GM23248 (cell line): ENCODE data around the gene ORM2. TPM values are rescaled to one million over a fixed set of nuclear protein-coding genes. Genes with fewer than 3 reads are reported as not detected.
A peak's percentile ranks its signal among the peaks of the same experiment; 100 is the strongest.

Experiments
- DNase-seq: peaks from one replicate; pipeline ENCODE4 v3.0.0-alpha.2; 2015
- H2AFZ ChIP-seq: fragments of 200-600 bp; sonication (generic); 2 replicates; pipeline ENCODE4 v1.6.1; 2016; ENCODE audit warnings: antibody characterized with exemption
- H3F3A ChIP-seq: fragments of 200-600 bp; sonication (generic); 2 replicates; pipeline ENCODE4 v1.6.1; 2016; ENCODE audit warnings: mild to moderate bottlenecking, antibody characterized with exemption, mixed run types; ENCODE audit not compliant: insufficient read depth
- H3K27ac ChIP-seq: fragments of 200-600 bp; sonication (generic); 2 replicates; pipeline ENCODE4 v1.5.1; 2016; ENCODE audit warnings: mild to moderate bottlenecking
- H3K27me3 ChIP-seq: fragments of 200-600 bp; sonication (generic); replicated peaks from 2 replicates; pipeline ENCODE4 v1.6.1; 2016; ENCODE audit warnings: mild to moderate bottlenecking; ENCODE audit not compliant: insufficient read depth
- H3K36me3 ChIP-seq: fragments of 200-600 bp; sonication (generic); 2 replicates; pipeline ENCODE4 v1.6.1; 2016; ENCODE audit warnings: low read depth, mild to moderate bottlenecking
- H3K4me1 ChIP-seq: fragments of 200-600 bp; sonication (generic); 2 replicates; pipeline ENCODE4 v1.6.1; 2016; ENCODE audit warnings: mild to moderate bottlenecking; ENCODE audit not compliant: insufficient read depth
- H3K4me2 ChIP-seq: fragments of 200-600 bp; sonication (generic); one replicate; pipeline ENCODE4 v1.6.1; 2016; ENCODE audit warnings: mild to moderate bottlenecking; ENCODE audit not compliant: unreplicated experiment
- H3K4me3 ChIP-seq: fragments of 200-600 bp; sonication (generic); 2 replicates; pipeline ENCODE4 v1.5.1; 2016; ENCODE audit warnings: mild to moderate bottlenecking
- H3K79me2 ChIP-seq: fragments of 200-600 bp; sonication (generic); 2 replicates; pipeline ENCODE4 v1.6.1; 2016; ENCODE audit warnings: mild to moderate bottlenecking; ENCODE audit not compliant: insufficient read depth
- H3K9ac ChIP-seq: fragments of 200-600 bp; sonication (generic); 2 replicates; pipeline ENCODE4 v1.6.1; 2016; ENCODE audit warnings: mild to moderate bottlenecking
- H3K9me2 ChIP-seq: fragments of 200-600 bp; sonication (generic); 2 replicates; pipeline ENCODE4 v1.6.1; 2016; ENCODE audit warnings: mixed run types, mild to moderate bottlenecking, moderate library complexity; ENCODE audit not compliant: insufficient read depth
- H3K9me3 ChIP-seq: fragments of 200-600 bp; sonication (generic); one replicate; pipeline ENCODE4 v1.6.1; 2017; ENCODE audit warnings: low read depth
- H4K20me1 ChIP-seq: fragments of 200-600 bp; sonication (generic); 2 replicates; pipeline ENCODE4 v1.6.0; 2016; ENCODE audit not compliant: insufficient read depth
- EZH2 ChIP-seq: fragments of 200-600 bp; sonication (generic); IDR thresholded peaks from 2 replicates; pipeline ENCODE4 v1.6.1; 2018; ENCODE audit warnings: antibody characterized with exemption, mild to moderate bottlenecking; ENCODE audit not compliant: insufficient read depth, poor library complexity, severe bottlenecking
- EZH2phosphoT487 ChIP-seq: fragments of 200-600 bp; sonication (generic); IDR thresholded peaks from 2 replicates; pipeline ENCODE4 v1.6.1; 2018; ENCODE audit warnings: antibody characterized with exemption, moderate library complexity, mild to moderate bottlenecking, low read depth; ENCODE audit not compliant: insufficient read depth
- WGBS, 2 experiments: methylation state at CpG; one replicate each; pipeline ENCODE4 v1.1.6; 2015 to 2017; ENCODE audit warnings: low lambda C conversion rate in 2 of 2, low coverage in 1 of 2; ENCODE audit errors: missing lambda C conversion rate in 2 of 2; 5-methylcytosine and 5-hydroxymethylcytosine counted together
- in situ Hi-C: fragments of 300-500 bp; cut with MboI; formaldehyde crosslinking; loops from 2 replicates; pipeline ENCODE4 v1.15.0; 2020
- polyA plus RNA-seq: library from polyadenylated mRNA; unstranded; fragments of >200 nt; fragmentation: Nextera tagmentation; extraction: Ambion mirVana; gene quantifications from 2 replicates; pipeline ENCODE4 v1.2.1, GENCODE V29; 2016
- total RNA-seq: library from RNA; depleted of rRNA; stranded (reverse); fragments of >200 nt; shearing (Covaris generic); gene quantifications from 2 replicates; pipeline ENCODE4 v1.2.3, GENCODE V29; 2014

ORM2 gene
- total and polyA plus RNA-seq, 2 experiments from 2014 or later, result not detected

DNA sequence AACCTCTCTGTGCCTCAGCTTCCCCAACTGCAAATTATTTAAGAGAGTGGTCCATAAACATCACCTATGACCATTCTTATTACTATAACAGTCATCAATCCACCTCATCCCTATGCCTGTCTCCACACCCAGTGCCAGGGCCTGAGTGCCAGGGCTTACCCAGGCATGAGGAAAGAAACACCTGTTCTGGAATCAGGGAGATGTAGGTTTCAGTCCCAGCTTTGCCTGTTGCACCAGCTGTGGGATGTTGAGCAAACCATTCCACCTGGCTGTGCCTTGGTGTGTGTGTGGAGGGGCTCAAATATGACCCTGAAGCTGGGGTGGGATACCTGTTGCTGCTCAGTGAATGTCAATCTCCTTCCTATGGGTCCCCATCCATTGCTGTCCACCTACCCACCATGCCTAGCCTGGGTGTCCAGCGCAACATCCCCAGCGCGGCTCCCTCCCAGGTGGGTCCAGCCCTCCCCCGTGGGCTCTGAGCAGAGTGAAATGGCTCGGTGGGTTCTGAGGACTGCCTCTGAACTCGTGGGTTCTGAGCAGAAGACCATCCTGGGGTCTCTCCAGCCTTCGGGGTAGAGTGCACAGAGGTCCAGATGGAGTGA is 41.8 kb downstream of the ORM2 start:
- H3F3A ChIP-seq, result peaks cover 13% of the 10 kb centered on the region; the same call in 1 of the 2 replicates
- peaks cover 7% of the 10 kb centered on the region; the same call in 1 of the 2 replicates for H3K4me1 ChIP-seq
- no peak overlapping the region for H3K4me2 ChIP-seq
- H3K27me3 ChIP-seq, result no peaks in the 10 kb centered on the region
- no peak for TF ChIP-seq EZH2
- H3K27ac ChIP-seq, result no peak overlapping the region
- no peaks in the 10 kb centered on the region for H4K20me1 ChIP-seq
- in situ Hi-C loops, result no loop called here
- H3K36me3 ChIP-seq, result no peaks in the 10 kb centered on the region
- DNase-seq, result no peak
- H3K9ac ChIP-seq, result no peak overlapping the region
- 91% methylated on average over 7 of the region's 7 CpGs for WGBS, 2 experiments
- no peaks in the 10 kb centered on the region for H3K9me3 ChIP-seq
- H3K79me2 ChIP-seq, result no peaks in the 10 kb centered on the region
- H3K4me3 ChIP-seq, result no peak overlapping the region
- no peak overlapping the region for H2AFZ ChIP-seq
- no peaks in the 10 kb centered on the region for H3K9me2 ChIP-seq

DNA sequence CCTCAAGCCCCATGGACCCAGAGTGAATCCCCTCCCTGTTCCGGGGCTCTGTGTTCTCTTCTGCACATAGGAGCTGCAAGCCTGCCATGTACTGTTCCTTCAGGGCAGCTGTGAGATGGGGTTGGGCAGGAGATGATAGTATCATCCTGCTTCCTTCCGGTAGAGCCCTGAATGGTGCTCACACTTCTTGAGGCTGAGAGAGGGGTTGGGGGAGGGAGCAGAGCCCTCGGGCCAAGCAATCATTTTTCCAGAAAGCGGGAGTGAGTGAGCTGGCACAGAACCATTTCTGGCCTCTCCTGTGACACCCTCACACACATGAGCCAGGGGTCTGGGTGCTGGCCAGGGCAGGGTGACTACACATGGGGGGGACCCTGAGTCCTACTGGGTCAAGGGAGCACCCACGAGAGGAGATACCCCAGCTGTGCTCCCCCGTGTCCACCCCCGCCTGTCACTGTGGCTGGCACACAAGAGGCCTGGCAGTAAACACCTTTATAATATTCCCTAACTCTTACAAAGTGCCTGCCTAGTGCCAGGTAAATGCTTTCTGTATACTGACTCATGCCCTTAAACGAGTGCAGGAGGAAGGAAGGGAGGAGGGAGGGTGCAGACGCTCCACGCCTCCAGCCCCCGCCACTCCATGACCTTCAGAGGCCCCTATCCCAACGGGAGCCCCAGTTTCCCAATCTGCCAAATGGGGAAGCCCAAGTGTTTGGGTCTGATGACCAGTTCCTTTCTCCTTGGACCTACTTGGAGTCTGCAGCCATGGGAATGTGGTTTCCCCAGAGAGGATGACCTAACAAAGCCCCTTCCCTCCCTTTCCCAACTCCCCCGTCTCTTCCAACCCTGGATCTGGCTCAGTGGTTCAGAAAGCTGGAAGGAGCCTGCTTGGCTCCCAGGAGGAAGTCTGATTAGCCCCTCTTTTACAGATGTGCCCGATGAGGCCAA is 42.6 kb downstream of the ORM2 start:
- no peaks in the 10 kb centered on the region for H3K4me1 ChIP-seq
- TF ChIP-seq EZH2 (no peak), EZH2phosphoT487 (no peak)
- no peaks in the 10 kb centered on the region for H3K27me3 ChIP-seq
- no peak overlapping the region for H3K27ac ChIP-seq
- in situ Hi-C loops, result no loop called here
- 0 out of 2 replicates have a peak, but pooled peaks cover 5% of the 10 kb centered on the region for H3F3A ChIP-seq
- WGBS, 2 experiments, result 69 to 73% methylated on average over 14 of the region's 14 CpGs
- H3K4me2 ChIP-seq, result no peak overlapping the region
- H3K79me2 ChIP-seq, result no peaks in the 10 kb centered on the region
- H3K4me3 ChIP-seq, result no peak overlapping the region
- no peak overlapping the region for H2AFZ ChIP-seq
- H3K9me2 ChIP-seq, result no peaks in the 10 kb centered on the region
- H3K9ac ChIP-seq, result no peak overlapping the region
- H3K36me3 ChIP-seq, result no peaks in the 10 kb centered on the region
- no peaks in the 10 kb centered on the region for H3K9me3 ChIP-seq
- H4K20me1 ChIP-seq, result no peaks in the 10 kb centered on the region
- DNase-seq, result peak; percentile 13

DNA sequence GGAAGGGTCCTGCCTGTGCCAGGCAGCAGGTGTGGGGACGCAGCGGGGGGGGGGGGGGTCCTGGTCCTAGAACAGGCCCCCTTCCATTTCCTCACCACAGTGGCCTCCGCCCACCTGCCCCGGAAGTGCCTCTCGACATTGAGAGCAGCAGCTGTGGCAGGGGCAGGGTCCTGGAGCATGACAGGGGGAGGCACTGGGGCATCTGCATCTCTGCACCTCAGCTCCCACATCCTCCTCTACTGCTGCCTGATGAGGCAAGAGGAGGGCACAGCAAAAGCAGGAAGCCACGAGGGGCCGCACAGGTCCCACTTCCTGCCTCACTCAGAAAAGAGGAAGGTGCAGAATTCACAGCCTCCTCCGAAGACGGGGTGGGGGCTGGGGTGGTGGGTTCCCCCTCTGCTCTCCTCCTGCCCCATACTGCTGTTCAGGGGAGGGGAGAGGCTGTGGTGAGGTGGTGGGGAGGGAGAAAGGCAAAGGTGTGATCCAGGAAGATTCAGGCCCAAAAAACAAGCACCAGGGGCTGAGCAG is 43.3 kb downstream of the ORM2 start:
- no peaks in the 10 kb centered on the region for H3K9me3 ChIP-seq
- H3K4me3 ChIP-seq, result no peak overlapping the region
- no peak overlapping the region for H3K4me2 ChIP-seq
- H3F3A ChIP-seq, result 0 out of 2 replicates have a peak, but pooled peaks cover 4% of the 10 kb centered on the region
- no peaks in the 10 kb centered on the region for H3K27me3 ChIP-seq
- DNase-seq, result no peak
- H3K27ac ChIP-seq, result no peak overlapping the region
- H3K79me2 ChIP-seq, result no peaks in the 10 kb centered on the region
- H3K9me2 ChIP-seq, result no peaks in the 10 kb centered on the region
- H3K9ac ChIP-seq, result no peak overlapping the region
- TF ChIP-seq EZH2phosphoT487 (no peak), EZH2 (no peak)
- WGBS, 2 experiments, result 75 to 86% methylated on average over 6 to 9 of the region's 9 CpGs
- no peaks in the 10 kb centered on the region for H4K20me1 ChIP-seq
- in situ Hi-C loops, result no loop called here
- H3K4me1 ChIP-seq, result no peaks in the 10 kb centered on the region
- no peak overlapping the region for H2AFZ ChIP-seq
- H3K36me3 ChIP-seq, result no peaks in the 10 kb centered on the region

DNA sequence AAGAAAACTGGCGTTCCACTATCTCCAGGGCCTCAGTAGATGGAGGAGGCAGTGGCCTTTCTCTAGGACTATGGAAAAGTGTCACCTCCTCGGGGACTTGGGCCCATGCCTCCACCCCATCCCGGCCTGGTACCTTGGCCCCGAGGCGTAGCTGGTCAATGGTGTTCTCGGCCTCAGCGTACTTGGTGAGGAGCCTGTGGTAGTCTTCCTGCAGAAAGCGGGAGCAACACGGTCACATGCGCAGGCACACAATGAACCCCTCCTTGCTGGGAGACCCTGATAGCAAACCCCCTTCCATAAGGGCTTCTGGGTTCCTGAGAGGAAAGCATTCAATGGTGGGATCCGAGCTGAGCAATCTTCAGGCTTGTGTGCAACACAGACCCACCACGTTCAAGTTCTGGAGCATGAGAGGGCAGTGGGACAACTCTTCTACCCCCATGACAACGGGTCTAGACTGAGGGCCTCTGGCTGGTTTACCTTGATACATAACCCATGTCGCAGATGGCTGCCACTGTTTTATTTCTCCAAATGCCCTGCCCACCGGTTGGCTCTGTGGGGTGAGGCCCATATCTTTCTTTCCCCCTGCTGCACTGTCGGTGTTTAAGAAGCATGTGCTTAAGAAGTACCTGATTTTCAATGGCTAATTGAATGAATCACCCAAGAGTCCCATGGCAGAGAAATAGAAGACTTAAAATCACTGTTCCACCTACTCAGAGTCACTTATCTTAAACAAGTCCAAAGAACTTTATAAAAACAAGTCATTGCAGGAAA is 44.5 kb downstream of the ORM2 start:
- H3K4me1 ChIP-seq, result no peaks in the 10 kb centered on the region
- H3K36me3 ChIP-seq, result no peaks in the 10 kb centered on the region
- no peak overlapping the region for H2AFZ ChIP-seq
- H3K27me3 ChIP-seq, result no peaks in the 10 kb centered on the region
- 0 out of 2 replicates have a peak, but pooled peaks cover 4% of the 10 kb centered on the region for H3F3A ChIP-seq
- DNase-seq, result no peak
- H4K20me1 ChIP-seq, result no peaks in the 10 kb centered on the region
- WGBS, 2 experiments, result 76 to 80% methylated on average over 16 of the region's 16 CpGs
- H3K9me3 ChIP-seq, result no peaks in the 10 kb centered on the region
- in situ Hi-C loops, result no loop called here
- no peak overlapping the region for H3K4me3 ChIP-seq
- H3K27ac ChIP-seq, result no peak overlapping the region
- H3K4me2 ChIP-seq, result no peak overlapping the region
- no peaks in the 10 kb centered on the region; the same call in 1 of the 2 replicates for H3K79me2 ChIP-seq
- TF ChIP-seq EZH2phosphoT487 (no peak), EZH2 (no peak)
- H3K9me2 ChIP-seq, result no peaks in the 10 kb centered on the region
- no peak overlapping the region for H3K9ac ChIP-seq
